Epithelial cell of proximal tubule (primary cell): ENCODE measurements around the gene OR2L8. TPM values are rescaled to one million over a fixed set of nuclear protein-coding genes. Genes with fewer than 3 reads are reported as not detected.

ENCODE experiments used
- DNase-seq: peaks from one replicate; pipeline ENCODE4 v3.0.0-alpha.2; 2011; ENCODE audit warnings: low read depth
- H3K4me3 ChIP-seq: 2 replicates; pipeline ENCODE4 v1.5.1; 2011; ENCODE audit warnings: low read depth, mild to moderate bottlenecking, low read length
- total RNA-seq: library from RNA; depleted of rRNA; stranded (reverse); fragments of >200 nt; gene quantifications from 2 replicates; pipeline ENCODE4 v1.2.3, GENCODE V29; 2015
- TF ChIP-seq, protein P1 (sequence below): conservative IDR thresholded peaks from 2 replicates; pipeline ENCODE4 v1.5.1; 2012; ENCODE audit warnings: low read depth, mild to moderate bottlenecking, low read length

Gene OR2L8
- total RNA-seq, 1 donor from 2014 or later: not detected

- TF ChIP-seq, protein P1, sequence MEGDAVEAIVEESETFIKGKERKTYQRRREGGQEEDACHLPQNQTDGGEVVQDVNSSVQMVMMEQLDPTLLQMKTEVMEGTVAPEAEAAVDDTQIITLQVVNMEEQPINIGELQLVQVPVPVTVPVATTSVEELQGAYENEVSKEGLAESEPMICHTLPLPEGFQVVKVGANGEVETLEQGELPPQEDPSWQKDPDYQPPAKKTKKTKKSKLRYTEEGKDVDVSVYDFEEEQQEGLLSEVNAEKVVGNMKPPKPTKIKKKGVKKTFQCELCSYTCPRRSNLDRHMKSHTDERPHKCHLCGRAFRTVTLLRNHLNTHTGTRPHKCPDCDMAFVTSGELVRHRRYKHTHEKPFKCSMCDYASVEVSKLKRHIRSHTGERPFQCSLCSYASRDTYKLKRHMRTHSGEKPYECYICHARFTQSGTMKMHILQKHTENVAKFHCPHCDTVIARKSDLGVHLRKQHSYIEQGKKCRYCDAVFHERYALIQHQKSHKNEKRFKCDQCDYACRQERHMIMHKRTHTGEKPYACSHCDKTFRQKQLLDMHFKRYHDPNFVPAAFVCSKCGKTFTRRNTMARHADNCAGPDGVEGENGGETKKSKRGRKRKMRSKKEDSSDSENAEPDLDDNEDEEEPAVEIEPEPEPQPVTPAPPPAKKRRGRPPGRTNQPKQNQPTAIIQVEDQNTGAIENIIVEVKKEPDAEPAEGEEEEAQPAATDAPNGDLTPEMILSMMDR: no peak
- no peak overlapping the region for H3K4me3 ChIP-seq
- no peak for DNase-seq
These were observed 34.9 kb upstream of the OR2L8 start for GRCh38 chr1:247913786-247914185.

DNA sequence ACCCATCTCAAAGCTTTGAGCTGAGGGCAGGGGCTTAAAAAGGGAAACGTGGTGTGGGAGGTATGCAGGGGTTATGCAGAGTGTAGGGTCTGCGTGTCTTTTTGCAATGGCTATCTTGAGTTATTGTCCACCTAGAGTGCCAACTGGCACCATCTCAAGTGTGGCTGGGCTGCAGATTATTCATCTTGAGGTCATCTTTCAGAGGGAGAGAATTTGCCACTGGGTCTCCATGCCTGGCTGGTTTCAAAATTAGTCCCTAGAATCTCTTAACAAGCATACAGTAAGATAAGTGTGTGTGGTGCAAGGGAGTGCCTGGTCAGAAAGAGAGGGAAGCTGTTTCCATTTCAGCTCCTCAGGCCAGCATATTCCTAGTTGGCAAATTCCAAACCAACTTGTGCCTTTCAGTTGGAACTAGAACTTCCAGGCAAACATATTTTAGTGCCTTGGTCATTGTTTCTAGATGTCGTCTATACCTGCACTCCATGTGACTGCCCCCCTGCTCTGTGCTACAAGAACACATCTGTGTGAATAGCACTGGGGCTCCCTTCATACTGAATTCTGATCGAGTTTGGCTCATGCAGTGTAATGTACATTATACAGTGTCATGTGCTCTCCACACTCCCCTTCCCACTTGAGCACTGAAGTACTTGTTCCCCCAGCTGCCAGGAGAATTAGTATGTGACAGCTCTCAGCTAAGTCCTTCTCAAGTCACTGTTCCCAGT lies 33.6 kb upstream of the OR2L8 start:
- TF ChIP-seq, protein P1: no peak
- DNase-seq: no peak
- no peak overlapping the region for H3K4me3 ChIP-seq

- TF ChIP-seq, protein P1: no peak
- no peak within 1 kb of the TSS for H3K4me3 ChIP-seq
- DNase-seq: no peak
These were observed 28.7 kb upstream of the OR2L8 start, which contains the start of gene OR2T8 for GRCh38 chr1:247919952-247920351. Gene OR2T8, plus strand, starts transcription at chr1:247920252. Its CDS starts 766 bp downstream, at chr1:247921018.

DNA sequence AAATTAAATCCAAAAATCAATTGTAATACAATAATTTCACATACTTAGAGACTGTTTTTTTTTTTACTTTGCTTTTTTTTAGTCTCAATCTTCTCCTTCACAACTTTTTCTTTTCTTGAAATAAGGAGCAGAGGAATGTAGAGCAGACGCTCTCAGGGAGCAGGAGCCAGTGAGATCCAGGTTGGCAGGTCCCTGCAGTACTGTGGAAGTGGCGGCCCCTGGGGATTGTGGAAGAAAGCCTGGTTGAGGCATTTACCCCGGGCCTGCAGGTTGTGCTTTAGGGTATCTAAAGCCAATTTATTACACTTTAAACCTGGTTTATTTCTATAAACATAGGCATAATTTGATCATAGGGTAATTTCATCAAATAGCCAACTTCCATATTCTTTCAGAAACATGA lies 24.7 kb upstream of the OR2L8 start:
- no peak overlapping the region for H3K4me3 ChIP-seq
- DNase-seq: no peak
- TF ChIP-seq, protein P1: no peak

DNA sequence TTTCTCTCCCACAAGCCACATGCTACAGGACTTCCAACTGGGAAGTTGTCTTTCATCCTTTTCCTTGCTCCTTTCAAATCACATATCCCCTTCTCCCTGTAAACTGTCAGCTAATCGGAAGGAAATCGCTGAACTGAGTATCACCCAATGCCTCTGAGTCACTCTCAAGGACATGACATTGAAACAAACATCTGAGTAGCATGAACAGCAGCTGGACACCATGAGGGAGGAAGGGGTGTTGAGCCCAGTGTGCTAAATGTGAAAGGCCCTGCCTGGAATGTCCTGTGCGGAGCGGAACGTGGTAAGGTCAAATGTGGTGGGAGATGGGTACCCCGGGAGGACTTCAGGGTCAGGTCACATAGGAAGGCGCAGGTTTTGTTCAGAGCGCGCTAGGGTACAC lies 23.8 kb upstream of the OR2L8 start, which contains the start of gene OR2AJ1:
OR2AJ1 (plus strand) TSS at position 22 of the 400 bp plus-strand sequence. CDS start 8,880 bp downstream, outside the sequence.
- TF ChIP-seq, protein P1: no peak
- no peak for DNase-seq

GRCh38 chr1:247933989-247934388 lies 14.7 kb upstream of the OR2L8 start:
- DNase-seq: no peak
- TF ChIP-seq, protein P1: no peak

More for the DNA sequence above, 23.8 kb upstream of the OR2L8 start, which contains the start of gene OR2AJ1:
- no peak within 1 kb of the TSS for H3K4me3 ChIP-seq

DNA sequence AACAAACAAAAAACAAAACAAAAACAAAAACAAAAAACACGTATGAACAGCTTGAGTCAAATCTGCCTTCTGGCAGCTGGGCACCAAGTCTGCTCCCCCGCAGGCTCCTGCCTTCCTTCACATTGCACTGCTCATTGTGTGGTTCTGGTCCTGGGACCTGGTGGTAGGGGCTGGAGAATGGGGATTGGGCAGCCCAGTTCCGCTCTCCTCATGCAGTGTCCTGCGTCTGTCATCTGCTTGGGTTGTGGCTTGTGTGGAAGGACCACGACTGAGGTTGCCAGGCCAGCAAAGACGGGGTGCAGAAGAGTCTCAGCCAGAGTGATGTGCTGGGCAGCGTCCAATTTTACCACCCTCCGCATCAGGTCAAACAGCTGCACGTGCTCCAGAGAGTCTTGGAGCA lies 12.9 kb upstream of the OR2L8 start:
- DNase-seq: no peak
- TF ChIP-seq, protein P1: no peak
- no peak overlapping the region for H3K4me3 ChIP-seq

More at GRCh38 chr1:247933989-247934388, 14.7 kb upstream of the OR2L8 start:
- H3K4me3 ChIP-seq: no peak overlapping the region
